Loucy (cell line): ENCODE results near the gene PDGFC.

Experiments
- CTCF ChIP-seq: fragments of 200-600 bp; sonication (generic); conservative IDR thresholded peaks from 2 replicates; pipeline ENCODE4 v1.5.1; 2014; ENCODE audit warnings: mild to moderate bottlenecking, antibody characterized with exemption, low read length
- EZH2phosphoT487 ChIP-seq: fragments of 200-600 bp; IDR thresholded peaks from 2 replicates; pipeline ENCODE4 v1.6.1; 2018; ENCODE audit warnings: antibody characterized with exemption, mild to moderate bottlenecking, moderate library complexity, borderline replicate concordance

DNA sequence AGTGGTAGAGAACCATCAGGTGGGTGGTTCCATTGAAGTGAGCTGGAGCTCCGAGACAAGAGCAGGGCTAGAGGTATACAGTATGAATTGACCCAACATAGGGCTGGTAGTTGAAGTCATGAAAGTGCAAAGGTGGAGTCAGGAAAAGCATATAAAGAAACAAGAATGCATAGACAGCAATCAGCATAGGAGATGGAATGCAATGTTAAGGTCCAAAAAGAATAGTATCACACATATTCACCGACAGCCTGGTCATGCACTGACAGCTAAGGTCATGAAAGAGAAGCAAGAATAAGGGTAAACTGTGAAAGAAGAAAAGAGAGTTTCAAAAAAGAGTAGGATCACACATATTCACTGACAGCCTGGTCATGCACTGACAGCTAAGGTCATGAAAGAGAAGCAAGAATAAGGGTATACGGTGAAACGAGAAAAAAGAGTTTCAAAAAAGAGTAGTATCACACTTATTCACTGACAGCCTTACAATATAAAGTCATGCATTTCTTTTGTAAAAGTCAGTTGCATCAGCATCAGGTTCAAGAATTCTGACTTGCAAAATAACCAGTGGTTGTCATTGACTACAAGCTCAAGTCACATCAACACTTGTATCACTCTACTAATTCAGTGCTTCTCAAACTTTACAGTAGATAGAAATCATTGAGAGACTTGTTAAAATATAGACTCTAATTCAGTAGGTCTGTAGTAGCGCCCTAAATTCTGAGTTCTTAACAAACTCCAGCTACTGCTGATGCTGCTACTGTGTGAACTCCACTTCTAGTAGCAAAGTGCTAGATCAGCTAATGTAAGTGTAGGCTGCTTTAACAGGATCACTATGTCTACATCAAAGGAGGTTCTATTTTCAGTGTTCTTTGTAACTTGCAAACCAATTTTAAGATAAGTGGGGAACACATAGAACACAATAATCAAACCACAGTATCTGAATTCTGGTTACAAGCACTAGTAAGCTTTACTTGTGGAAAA, 221.9 kb downstream of the PDGFC start:
- TF ChIP-seq CTCF (no peak), EZH2phosphoT487 (no peak)
